CMK (cell line): Measurements from ENCODE around the gene EFNA4.

Experiments used
- DNase-seq: peaks from one replicate; pipeline ENCODE4 v3.0.0-alpha.2; 2010; ENCODE audit warnings: low read depth

Gene EFNA4

DNA sequence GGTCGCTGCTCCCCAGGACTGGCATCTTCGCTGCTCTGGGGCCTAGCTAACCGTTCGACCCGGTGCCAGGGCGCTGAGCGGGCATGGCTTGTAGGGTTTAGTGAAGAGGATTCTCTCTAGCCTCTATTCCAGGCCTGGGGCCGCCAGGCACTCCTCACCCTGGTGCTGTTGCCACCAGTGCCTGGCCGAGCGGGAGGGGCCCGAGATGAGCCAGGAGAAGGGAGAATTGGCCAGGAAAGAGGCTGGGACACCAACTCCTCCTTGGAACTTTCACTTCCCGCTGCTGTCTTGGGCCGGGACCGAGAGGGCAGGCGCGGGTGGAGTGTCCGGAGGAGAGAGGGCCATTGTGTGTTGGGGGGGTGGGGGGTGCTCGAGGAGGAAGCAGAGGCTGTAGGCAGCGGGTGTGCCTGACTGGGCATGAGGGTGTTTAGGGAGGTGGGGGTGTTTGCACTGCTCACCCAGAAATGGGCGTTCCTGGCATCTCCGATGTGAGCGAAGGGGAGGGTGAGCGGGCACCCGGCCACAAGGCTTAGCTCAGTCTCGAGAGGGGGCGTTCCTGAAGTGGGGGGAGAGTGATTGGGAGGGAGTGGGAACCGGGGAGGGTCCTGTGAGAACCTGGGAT is 11.7 kb upstream of the EFNA4 start:
- no peak for DNase-seq

DNA sequence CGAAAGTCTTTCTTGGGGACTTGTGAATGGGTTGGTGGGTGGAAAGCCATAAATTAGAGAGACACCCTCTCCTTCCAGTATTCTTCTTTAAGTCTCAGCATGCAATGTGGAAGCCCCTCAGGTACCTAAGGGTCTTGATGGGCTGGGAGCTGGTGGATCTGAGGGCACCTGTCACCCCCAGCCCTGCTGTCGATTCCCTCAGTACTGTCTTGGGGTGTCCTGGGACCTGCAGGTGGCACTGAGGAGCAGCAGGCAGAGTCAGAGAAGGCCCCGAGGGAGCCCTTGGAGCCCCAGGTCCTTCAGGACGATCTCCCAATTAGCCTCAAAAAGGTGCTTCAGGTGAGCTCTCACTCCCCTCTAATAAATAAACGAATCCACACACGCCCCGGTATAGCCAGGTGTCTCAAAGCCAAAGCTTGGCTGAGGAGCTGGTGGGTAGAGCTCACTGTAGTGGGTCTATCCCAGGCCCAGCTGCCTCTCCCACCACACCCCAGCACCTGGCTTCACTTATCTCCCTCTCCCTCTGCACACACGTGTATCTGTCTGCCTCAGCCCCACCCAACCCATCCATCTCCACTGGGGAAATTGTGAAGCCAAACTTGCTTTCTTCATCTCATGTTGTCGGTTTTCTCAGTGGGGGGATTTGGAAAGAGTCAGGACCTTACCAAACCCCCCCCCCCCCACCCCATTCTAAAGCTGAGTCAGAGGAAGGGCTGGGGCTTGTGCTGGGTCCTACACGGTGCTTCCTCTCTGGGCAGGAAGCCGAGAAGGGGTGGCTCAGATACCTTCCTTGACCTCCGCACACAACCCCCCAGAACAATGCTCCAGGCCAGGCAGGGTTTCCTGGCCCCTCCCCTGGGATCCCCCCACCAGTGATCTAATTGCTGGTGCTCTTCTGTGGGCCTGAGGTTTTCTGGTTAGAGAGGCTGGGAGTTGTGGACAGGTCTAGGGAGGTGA is 10.8 kb upstream of the EFNA4 start:
- no peak for DNase-seq

DNA sequence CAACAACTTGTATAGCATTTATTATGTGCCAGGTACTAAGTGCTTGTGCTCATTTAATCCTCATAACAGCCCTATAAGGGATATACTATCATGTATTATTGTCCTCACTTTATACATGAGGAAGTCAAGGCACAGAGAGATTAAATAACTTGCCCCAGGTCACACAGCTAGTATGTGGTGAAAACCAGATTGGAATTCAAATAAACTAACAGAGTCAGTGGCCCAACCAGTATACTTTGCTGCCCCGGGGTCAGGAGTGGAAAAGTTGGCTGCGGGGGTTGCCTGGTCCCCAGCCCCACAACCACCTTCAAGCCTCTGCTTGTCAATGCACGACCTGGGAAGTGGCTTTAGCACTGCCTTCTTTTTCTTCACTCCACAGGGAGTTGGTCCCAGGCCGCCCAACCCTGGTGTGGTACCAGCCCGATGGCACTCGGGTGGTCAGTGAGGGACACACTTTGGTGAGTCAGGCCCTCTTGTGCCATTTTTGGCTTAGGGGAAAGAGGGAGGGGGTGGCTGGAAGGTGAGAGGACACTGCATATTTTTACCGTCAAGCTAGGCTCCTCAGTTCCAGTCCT is 9.9 kb upstream of the EFNA4 start:
- DNase-seq: no peak

DNA sequence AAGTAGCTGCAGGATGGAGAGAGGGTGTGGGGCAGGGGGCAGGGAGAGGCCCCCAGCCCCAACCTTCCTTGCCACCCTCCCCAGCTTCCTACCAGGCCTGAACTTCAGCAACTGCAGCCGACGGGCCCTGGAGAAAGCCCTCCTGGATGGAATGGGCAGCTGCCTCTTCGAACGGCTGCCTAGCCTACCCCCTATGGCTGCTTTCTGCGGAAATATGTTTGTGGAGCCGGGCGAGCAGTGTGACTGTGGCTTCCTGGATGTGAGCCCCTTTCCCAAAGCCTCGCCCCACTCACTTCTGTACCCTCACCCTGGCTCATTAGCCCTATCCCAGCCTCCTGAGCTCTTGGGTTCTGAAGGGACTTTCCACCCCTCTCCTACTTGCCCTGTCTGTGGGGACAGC is 6.4 kb upstream of the EFNA4 start:
- DNase-seq: no peak

GRCh38 chr1:155057788-155058211 is 5.7 kb upstream of the EFNA4 start:
- DNase-seq: no peak

DNA sequence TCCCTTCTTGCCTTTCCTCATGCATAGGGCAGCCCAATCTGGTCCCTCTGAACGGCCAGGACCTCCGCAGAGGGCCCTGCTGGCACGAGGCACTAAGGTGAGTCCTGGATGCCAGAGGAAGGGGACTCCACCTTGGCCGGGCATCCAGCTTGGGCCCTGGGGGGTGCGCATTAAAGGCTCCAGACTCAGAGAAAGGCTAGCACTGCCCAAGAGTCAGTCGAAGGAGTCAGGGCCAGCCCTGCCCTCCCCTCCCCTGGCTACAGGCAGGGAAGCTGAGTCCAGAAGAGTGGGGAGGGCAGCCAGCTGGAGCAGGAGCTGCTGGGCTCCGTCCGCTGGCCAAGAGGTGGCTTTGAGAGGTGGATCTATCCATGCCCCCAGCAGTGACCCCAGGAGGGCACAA is 2.8 kb upstream of the EFNA4 start:
- no peak for DNase-seq

GRCh38 chr1:155061381-155062150 is 2.0 kb upstream of the EFNA4 start:
- peak; percentile 78 for DNase-seq

GRCh38 chr1:155062151-155062686 is 1.3 kb upstream of the EFNA4 start:
- DNase-seq: no peak

- no peak for DNase-seq
Observed at GRCh38 chr1:155062702-155063411, 683 bp upstream of the EFNA4 start.

DNA sequence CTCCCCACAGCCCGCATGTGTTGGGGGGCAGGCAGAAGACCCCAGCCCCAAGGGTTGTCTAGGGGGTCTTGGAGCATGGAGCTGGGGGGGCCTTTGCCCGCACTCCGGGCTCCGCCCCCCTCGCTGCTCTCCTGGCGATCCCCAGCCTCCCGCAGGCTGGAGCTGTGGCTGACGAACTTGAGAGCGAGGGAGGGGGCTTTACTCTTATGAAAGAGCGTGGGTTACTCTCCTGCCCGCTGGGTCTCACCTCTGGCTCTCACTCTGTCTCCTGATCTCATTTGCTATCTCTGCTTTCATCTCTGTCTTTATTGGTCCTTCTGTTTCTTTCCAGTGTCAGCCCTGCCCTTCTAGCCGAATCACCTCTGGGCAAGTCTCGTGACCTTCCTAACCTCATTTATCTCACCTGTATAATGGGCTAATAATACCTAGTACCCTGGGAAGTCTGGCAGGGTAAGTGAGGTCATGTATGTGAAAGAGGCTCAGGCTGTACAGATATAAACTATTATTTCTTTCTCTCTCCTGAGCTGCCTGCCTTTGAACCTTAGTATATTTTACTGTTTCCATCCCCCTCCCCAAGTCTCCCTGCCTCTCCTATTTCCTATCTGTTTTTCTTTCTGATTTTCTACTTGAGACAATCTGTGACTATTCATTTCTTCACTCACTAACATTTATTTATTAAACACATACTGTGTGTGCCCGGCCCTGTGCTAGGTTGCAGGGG is 731 bp downstream of the EFNA4 start:
- DNase-seq: no peak

DNA sequence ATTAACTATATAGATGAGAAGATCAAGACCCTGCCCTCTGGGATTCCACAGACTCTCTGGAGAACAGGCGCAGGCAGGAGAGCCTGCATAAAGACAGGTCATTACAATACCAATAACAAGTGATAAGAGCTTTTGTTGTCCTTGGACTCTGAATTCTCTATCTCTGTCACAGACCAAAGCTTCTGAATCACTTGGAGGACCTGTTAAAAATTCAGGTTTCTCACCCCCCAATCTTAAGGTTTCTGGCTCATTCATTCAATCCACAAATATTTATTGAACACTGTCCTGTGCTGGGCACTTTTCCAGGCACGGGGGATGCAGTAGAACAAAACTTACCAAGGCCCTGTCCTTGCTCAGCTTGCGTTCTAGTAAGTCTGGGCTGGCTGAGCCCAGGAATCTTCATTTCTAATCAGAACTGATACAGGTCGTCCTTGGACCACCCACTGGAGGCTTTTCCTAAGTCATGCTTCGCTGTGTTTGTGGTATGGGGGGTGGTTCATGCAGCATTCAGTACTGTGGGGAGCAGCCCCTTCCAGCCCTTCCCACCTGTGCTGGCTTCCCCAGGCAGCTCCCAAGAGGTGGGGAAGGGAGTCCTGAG is 1.4 kb downstream of the EFNA4 start:
- DNase-seq: no peak

DNA sequence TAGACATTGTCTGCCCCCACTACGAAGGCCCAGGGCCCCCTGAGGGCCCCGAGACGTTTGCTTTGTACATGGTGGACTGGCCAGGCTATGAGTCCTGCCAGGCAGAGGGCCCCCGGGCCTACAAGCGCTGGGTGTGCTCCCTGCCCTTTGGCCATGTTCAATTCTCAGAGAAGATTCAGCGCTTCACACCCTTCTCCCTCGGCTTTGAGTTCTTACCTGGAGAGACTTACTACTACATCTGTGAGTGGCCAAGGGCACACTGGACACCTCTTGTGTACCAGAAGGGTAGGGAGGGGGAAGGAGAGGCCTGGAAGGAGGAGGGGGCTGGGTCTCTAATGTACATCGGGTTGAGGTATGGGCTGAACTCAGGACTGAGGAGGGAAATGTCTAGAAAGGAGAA is 3.2 kb downstream of the EFNA4 start:
- no peak for DNase-seq

DNA sequence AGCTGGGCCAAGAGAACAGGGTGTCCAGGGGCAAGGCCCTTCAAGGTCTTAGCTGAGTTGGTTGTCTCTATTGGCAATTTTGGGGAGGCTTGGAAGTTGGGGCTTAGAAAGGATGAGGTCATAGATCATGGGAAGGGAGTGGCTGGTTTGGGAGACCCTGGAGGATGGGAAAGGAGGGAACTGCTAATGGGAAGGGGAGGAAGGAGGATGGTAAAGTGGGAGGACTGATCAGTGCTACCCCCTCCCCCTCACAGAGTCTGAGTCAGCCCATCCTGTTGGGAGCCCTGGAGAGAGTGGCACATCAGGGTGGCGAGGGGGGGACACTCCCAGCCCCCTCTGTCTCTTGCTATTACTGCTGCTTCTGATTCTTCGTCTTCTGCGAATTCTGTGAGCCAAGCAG is 5.1 kb downstream of the EFNA4 start:
- DNase-seq: no peak

DNA sequence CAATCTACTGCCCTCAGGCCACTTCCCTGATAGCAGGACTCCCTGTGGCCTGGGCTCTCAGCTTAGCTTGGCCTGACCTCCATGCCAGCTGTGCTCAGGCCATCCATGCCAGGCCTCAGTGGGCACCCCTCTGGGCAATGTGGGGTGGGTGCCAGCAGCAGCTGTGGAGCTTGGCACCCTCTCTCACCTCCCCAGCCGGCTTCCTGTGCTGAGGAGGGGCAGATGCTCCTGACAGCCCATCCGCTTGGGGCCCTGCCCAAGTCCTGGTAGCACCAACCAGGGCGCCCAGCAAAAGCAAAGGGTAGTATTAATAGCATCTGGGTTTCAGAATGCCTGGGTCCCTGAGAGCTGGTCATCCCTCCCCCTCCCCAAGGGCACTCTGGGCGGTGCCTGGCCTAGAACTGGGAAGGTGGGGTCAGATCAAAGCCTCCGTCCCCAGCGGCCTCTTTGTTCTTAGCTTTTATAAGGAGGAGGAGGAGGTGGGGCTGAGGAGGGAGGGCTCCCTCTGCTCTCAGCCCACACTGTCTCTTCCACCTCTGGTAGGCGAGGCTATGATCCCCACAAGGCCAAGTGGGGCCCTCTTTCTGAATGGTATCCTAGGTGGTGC is 6.1 kb downstream of the EFNA4 start:
- no peak for DNase-seq

DNA sequence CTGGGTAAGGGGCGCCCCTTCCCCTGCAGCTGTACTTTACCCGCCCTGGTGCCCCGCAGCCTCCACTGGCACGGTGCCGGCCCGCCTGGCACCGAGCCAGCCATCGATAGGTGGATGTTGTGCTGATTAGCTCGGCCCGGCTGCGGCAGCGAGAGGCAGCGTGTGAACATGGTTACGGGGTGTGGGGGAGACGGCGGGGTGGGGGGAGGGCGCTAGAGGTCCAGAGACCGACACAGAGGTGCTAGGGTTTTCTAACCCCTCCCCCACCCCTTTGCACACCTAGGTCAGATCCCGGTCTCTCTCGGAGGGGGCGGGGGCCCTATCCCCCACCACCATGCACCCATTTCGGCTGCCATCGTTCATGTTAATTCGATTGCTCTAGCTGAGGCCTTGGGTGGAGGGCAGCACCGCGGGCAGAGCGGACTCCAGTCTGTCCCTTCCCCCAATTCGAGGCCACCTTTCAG is 6.7 kb downstream of the EFNA4 start:
- DNase-seq: no peak

DNA sequence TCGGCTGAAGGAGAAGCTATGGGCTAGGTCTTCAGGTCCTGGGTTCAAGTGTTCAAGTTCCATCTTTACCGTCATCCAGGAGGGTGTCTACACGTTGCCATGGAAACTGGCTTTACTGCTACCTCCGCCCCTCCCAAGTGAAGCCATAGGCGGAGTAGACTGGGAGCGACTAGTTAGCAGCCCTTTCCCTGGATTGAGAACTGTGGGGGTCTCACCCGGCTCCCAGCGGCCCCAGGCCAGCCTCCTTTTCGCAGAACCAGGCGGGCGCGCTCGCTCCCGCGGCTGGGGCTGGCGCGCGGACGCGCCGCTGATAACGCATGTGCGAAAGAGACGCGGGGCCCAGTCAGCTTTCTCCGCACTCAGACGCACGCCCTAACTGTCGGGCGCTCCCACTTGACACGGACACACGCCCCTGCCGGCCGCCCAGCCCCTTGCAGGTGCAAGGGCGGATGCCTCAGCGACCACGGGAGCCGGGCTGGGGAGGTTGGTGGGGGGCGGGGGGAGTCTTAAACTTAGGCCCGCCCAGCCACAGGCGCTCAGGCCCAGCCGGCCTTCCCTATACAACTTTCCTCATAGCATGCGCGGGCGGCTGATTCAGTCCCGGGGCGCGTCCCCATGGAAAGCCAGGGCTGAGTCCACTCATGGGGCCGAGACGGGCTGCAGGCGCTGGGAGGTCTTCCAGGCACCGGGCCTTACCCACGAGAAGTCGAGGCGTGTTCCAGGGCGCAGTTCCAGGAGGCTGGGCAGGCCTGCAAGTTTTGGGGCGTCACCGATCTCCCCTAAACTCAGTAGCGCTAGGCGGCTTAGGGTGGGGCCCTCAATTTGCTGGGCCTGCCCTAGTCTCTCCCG is 7.4 kb downstream of the EFNA4 start:
- DNase-seq: peak; percentile 88

GRCh38 chr1:155071701-155072100 is 8.2 kb downstream of the EFNA4 start:
- DNase-seq: no peak

DNA sequence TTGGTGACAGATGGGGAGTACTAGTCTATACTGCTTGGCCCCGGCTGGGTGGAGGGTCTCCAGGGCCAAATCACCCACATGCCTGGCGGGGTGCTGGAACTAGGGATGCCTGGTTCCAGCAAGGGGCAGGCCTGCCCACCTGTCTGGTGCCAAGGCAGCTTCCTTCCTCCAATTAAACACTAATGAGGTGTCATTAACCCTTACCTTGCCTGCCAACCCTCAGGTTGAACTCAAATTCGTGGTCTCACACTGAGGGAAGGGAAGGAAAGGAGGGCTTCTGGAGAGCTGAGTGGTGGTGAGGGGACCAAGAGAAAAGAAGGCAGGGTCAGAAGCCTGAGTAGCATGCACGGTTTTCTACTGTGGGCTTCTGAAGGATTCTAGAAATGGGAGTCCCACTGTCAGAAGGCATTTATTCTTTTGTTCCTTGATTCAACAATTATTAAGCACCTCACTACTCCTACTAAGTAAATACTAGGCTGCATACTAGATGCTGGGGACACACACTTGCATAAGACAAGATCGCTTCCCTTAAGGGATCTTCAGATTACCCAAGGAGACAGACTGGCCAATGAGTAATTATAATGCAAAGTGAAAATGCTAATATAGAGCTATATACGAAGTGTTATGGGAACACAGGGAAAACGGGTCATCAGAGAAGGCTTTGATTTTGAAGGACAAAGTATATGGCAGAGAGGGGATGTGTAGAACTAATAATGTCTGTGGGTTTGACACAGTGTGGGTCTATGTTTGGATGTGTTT is 9.2 kb downstream of the EFNA4 start:
- no peak for DNase-seq
